ENCODE data around the gene TGFA.
A peak's percentile ranks its signal among the peaks of the same experiment; 100 is the strongest.

Gene TGFA

DNA sequence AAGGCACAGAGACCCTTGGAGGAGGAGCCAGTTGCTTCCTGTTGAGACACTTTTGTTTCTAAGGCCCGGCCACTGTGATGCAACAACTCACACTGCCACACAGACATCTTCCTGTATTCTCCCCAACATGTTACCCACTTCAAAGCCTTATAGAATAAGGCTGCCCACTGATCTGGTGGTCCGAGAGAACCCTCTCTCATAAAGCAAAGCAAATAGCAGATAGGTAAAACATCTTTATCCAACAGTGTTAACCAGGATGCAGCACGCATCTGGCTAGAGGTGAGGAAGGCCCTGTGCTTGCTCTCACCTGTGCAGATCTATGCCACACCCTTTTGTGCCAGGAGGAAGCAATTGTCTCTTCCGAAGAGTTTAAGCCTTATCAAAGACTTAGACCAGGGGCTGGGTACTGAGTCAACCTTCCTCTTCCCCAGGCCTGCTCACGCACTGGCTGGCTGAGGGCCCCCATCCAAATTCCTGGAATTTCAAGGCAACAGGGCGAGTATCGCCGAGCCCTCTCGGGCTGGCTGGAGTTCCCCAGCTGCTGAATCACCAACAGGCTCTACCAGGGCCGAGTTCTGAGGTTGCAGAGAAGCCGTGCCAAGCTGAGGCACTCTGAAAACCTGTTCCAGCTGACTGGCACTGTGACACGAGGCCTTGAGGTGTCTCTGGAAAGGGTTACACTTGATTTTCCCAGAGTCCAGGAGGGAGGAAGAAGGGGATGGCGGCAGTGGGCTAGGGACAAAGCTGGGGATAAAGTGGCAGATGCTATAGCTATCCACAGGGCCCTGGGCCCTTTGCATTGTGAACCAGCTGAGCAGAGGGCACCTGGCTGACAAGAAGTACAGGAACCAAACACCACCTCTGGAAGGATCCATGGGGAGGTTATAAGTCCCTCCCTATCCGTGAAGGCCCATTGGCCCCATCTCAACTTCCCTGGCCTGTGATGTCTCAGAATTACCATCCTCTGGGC is 29.3 kb downstream of the TGFA start:
- no peak for DNase-seq

DNA sequence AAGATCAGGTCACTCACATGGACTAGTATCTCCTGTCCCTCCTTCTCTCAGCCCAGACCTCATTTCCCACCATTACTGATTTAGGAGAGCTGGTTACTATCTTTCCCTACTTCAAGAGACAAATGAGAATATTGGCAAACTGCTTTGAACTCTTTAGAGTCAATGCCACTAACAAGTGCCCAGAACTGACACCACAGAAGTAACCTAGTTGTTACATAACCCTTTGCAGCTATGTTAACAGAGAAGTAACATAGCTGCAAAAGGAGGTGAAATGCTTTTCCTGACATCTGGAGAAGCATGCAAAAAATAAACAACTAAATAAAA is 30.0 kb downstream of the TGFA start:
- no peak for DNase-seq

DNA sequence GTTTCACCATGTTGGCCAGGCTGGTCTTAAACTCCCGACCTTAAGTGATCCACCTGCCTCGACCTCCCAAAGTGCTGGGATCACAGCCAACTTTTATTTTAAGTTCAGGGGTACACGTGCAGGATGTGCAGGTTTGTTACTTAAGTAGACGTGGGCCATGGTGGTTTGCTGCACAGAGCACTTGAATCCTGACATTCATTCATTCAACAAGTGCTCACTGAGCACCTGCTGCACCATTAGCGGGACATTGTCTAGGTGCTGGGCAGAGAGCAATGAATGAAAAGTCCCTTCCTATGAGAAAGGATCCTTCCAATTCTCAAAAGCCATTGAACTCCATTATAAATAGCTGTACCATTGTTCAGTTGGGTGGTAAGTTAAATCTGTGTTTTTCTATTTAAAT is 31.0 kb downstream of the TGFA start:
- DNase-seq: no peak

DNA sequence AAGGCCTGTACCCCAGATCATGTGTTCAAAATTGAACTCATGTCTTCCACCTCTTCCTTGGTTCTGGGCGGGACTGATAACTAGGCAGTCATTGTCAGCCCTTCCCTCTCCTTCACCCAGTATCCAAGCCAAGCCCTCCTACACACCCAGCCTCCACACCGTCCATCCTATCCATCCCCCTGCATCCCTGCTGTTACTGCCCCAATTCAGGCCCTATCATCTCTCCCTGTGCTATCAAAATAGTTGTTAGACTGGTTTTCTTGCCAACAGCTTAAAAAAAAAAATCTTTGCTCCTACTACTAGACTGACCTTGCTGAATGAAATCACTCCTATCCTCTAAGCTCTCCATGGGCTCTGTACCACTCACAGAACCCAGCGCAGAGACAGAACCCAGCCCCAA is 32.8 kb downstream of the TGFA start:
- DNase-seq: no peak

DNA sequence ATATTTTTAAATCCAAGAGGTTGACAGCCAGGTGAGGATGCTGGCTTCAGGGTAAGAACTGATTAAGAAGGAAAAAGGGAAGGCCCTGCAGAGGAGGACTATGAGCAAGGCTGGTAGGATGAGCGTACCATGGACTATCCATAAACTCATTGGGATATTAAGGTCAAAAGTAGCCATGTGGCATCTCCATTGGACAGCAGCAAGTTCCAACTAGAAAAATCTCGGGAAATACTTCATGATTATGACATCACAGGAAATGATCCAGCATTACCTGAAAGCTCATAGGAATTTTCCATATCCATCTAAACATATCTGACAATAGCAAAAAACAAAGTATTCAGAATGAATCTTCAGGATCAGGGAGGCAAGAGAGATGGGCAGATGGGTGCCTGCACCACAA is 34.2 kb downstream of the TGFA start:
- DNase-seq: no peak

DNA sequence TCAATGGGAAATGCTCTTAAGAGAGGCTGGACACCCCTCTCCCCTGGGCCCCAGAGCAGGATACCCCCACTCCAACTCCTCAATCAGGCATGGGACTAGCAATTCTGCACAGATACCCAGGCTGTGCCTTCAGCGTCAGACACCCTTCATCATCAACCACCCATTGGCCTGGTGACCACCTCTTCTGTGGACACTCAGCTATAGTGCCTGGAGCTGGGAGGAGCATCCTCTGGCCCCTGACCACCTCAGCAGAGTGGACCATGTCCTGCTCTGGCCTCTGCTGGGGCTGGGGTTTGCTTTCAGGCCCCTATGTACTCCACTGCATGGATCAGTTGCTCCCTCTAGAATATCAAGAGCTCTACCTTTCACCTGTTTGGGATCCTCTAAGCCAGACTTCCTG is 35.1 kb downstream of the TGFA start:
- DNase-seq: no peak

DNA sequence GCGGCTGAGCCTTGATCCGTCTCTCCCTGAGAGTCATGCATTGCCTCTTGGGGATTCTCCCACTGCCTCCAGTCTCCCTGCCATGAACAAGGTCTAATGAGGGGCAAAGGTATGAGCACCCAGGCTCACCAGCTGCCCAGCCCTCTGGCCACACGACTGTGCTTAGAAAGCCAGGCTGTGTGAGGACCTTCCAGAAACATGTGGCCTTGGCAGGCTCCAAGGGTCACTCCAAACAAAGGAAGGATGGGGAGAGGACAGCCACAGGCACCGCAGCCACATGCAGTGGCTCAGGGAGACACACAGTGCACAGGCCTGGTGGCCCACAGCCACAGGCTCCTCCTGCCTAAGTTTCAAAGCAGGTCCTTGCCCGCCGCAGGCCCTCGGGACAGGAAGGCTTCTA is 35.8 kb downstream of the TGFA start:
- DNase-seq: no peak

DNA sequence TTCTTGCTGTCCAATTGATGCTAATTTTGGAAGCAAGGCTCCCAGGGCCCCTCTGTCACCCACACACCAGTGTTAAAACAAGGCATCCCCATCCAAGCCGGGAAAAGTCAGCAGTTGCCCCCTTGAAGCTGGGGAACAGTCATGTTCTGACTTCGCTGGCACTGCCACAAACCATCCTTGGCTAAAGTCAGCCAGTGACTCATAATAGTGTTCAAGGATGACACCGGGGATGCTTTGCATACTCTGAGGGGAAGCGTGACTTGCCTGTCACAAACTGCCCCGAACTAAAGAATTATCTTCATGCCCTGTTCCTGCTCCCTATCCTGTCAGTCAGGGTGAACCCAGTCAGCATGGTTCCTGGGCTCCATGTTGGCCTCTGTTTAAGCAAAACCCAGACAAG is 37.0 kb downstream of the TGFA start:
- DNase-seq: peak in 1 of 56 donors; percentile 26

DNA sequence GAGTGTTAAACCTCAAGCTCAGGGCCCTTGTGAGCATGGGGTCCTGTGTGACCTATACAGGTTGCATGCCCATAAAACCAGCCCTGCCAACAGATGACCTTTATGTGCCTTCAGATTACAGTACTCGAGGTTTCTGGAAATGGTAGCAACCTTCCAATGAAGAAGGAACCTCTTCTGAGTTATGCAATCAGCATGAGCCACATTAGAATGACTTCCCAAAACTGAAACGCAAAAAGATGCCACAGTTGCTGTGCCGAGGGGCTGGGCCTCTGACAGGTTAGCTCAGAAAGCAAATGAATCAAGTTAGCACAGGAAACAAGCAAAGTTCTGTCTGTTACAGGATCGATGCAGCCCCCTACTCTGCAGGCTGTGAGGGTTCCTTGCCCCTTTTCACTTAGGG is 37.7 kb downstream of the TGFA start:
- no peak for DNase-seq

DNA sequence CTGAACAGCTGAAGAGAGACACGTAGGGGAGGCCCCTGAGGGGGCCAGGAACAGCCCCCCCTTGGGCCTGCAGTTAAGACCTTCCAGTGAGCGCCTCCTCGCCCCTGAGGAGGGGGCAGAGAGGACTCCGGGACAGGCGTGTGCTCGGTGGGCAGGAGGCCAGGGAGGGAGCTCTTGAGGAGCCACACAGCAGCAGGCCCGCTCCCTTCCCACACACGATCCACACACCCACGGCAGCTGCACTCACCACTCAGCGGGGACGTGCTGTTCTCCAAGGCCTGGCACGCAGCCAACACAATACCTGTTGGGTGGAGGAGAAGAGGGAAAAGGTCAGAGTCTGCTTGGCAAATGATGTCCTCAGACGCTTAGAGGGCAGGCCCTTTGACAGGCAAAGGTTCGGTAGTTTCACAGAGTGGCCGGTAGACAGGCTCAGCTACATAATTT is 39.0 kb downstream of the TGFA start:
- peak in 4 of 56 donors; percentile 25 to 64 (median 32) for DNase-seq

DNA sequence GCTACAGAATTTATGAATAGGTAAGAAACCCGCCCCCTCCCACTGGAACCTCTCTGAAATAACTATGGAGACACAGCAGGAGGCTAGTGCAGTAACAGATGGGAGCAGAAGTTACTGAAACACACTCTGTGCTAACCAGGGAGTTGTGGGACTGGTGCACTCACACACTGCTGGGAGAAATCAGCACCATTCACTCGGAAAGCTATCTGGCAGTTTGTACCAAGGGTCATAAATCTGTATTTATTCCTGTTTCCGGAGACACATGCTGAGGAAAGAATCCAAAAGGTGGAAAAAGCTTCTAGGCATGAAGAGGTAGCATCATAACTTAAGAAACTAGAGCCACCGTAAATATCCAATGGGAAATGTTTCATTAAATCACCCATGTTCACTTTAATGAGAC is 39.9 kb downstream of the TGFA start:
- DNase-seq: peak in 2 of 56 donors; percentile 14 to 19

DNA sequence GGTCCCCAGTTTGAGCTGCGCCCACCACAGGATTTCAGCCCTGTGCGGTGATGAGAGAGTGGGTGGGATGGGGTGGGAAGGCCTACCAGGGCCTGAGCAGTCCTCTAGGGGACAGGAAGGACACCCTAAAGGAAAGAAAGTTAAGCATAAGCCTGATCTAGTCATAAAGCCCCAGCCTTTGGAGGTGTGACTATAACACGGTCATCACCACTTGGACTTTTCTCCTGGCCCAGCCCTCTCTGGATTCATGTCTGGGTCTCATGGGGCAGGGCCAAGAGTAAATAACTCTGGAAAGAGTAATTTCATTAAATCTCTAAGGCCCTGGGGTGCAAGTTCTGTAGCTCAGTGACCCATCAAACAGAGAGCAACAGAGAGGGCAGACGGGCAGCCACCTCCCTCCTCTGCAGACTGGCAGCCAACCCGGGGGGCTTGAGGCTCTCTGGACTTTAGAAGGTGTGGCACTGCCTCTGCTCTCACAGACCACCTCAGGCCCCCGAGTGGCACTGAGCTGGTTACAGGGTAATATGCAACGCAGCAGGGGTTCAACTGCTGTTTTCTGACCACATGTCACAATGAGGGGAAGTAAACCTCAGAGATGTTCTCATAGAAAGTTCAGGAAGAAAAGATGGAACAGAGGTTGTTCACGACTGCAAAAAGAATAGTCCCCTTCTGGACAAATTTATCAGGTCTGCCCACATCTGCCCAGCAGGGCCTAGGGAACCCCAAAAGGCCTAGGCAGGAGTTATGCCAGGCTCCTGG is 41.5 kb downstream of the TGFA start:
- DNase-seq: no peak

DNA sequence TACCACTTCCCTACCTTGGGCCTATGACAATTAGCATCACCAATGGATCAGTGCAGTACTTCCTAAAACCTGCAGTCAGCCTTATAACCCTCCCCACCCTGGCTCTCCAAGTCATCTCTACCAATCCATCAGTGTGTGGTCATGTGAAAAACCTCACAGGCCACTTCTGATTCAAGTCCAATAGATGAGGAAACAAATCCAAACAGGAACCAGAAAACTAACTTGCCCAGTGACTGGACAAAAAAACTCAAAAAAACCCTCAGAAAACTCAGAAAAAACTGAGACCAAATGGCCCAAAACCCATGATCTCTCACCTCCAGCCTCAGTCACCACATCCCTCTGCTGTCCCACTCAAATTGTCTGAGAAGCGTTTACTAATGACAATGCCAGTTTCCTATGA is 43.3 kb downstream of the TGFA start:
- DNase-seq: no peak

DNA sequence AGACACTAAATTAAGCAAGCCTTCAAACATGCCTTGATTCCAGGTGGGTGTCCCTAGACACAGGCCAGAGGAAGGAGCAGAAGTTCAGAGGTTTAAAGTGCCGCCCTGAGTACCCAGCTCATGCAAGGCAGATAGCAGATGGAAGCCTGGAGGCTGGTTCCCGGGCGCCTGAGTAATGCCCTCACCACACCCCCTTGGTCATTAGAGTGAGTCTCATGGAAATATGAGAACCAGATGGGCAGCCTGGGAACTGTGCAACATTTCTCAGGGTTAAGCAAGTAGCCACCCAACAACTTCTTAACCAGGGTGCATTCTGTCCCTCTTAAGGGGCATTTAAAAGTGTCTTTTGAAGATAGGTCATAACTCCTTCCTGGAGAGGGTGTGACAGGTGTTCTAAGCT is 44.1 kb downstream of the TGFA start:
- DNase-seq: no peak

DNA sequence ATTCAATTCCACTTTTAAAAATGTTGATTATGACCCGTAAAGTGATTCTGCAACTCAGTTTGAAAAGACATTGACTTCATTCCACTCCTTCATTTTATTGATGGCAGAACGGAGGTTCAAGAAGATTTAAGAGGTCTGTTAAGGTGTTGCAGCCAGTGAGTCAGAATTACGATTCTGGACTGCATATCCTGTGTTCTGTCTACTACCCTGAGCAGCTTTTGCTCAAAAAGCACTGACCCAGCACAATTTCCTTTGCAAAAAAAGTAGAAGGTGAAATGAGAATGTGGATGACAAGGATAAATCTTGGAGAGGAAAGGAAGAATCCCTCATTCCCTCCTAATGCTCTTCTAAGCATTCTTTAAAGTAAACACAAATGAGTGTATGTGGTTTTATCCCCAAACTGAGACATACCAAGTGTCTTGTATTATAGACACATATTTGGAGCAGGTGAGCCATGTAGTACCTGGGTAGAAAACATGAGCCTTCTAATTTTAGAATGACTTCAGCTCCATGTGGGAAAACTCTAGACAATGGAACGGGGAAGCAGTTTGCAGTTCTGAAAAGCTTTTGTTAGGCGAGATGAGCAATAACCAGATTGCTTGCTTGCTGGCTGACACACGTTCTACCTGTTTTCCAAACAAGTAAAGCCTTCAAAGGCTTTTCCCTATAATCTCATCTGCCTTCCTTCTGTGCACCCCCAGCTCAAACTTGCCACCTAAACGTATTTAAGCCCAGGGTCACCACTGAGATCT is 44.7 kb downstream of the TGFA start:
- no peak for DNase-seq

DNA sequence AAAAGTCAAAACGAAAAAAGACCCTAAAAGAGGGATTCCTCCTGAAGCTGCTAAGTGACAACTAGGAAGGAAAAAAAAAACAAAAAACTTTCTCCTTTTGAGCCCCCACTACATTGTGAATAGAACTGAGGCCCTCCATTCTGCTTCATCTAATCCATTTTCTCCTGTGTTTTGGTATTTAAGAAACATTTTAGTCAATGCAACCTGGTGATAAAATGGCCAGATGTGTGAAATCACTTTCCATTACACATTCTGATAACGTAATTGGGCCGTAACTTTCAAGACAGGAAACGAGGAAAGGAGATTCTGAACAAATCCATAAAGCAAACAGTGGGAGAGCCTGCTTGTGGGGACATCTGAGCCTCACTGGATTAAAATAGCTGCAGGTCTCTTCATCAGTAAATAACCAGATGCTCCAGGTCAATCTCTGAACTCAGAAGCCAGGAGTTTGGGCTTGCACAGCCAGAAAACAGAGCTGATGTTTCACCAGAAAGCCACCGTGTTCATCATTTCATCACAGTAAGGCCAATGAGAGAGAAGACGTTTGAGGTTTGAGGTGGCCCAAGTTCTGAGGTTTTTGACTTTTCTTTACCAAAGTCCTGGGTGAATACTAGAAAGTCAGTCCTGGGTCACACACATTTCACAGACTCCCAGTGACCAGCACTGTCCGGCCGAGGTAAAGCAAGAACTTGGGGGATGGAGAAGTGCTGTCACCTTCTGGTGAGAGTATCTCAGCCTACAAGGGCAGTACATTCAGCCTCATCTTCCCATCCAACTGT is 47.8 kb downstream of the TGFA start:
- DNase-seq: no peak

DNA sequence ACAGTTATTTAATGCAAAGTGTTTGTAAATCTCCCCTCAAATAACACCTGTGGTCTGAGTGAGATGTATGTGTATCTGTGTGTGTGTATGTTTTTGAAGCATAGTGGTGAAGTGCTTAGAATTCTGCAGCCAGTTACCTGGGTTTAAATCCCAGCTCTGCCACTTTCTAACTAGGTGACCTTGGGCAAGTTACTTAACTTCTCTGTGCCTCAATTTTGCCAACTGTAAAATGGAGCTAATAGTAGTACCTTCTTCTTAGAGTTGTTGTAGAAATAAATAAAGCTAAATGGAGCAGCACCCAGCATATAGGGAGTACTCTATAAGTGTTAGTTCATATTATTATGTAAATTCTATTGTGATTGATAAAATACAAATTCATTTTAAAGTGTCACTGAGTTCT is 48.9 kb downstream of the TGFA start:
- DNase-seq: no peak

DNA sequence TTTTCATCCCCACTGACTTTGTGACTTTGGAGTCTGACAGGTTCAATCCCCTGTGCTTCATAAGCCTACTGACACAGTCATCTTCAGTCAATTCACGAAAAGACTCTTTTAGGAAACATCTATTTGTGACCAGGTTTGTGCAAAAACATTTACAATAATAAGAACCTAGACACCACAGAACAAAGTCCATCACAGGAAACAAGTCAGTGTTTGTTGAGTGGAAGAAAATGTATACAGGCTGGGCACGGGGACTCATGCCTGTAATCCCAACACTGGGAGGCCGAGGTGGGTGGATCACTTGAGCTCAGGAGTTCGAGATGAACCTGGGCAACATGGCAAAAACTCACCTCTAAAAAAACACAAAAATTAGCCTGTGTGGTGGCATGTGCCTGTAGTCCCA is 49.7 kb downstream of the TGFA start:
- no peak for DNase-seq

DNA sequence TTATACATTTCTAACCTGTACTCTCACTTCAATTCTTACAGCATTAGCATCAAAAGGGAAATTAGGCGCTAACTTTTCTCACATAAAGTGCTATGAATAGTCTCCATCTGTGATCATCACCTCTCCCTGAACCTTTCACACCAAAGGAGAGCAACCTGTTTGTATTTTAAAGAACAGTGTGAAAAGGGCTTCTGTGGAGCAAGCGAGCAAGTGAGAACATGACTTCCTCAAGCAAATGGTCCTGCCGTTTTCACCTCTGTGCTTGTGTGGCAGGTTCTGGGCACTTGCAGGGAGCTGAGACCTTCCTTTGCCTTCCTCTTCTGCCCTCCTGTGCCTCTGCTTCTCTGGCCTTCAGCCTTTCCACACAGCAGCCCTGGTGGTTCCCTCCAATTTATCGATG is 51.9 kb downstream of the TGFA start:
- DNase-seq: no peak

DNA sequence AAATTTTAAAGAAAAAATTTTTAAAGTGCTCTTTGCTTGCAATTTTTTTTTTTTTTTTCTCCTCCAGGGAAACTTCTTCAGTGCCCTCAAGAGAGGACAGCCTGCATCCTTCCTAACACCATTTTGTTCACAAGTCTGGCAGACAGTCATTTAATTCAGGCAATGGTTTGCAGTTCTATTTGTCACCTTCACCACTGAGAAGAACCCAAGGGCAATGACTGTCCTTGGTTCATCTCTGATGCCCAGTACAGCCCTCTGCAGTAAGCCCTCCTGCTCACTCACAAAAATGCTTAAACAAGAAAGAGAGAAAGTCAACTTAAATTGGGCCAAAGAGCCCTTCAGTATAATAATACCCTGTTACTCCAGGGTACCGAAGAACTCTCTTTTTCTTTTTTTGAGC is 52.4 kb downstream of the TGFA start:
- no peak for DNase-seq

DNA sequence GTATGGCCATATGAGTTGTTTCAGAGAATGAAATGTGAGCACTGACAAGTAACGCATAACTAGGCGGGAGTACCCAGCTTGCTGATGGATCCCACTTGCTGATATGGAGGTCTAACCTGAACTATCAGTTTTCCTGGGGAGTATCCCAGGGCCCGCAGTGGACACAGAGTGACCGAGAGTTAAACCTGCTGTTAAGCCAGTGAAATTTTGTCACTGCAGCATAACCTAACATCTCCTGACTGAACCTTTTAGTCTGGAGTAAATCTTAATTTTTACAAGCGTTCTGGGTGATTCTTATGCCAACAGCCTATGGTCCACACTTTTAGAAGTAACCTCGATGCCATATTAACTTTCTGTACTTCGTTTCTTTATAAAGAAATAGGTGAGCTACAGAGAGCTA is 54.4 kb downstream of the TGFA start:
- no peak for DNase-seq

Measured in amygdala (tissue), 56 donors.